K562 (cell line): ENCODE data around the gene MARS1. TPM values are rescaled to one million over a fixed set of nuclear protein-coding genes. Genes with fewer than 3 reads are reported as not detected.
"Not testable (repeated sequence)": the region's sequence is repeated elsewhere in the genome, so short reads cannot be mapped to it uniquely, and the experiment has no call there.

ENCODE experiments used
- ATAC-seq: fragments of 200-7000 bp; cut with Tn5 transposase; 3 replicates; pipeline ENCODE4 v1.9.1; 2020; ENCODE audit warnings: moderate library complexity
- BruUV-seq: library from RNA; stranded (reverse); fragments of 400-500 nt; replicated peaks from 2 replicates; lab custom pipeline; 2021; lab: Mats Ljungman, UMichigan
- CTCF ChIA-PET: fragments of 300-600 bp; formaldehyde crosslinking; extraction: SDS; loops from one replicate; lab custom pipeline; 2021; ENCODE audit warnings: low intra/inter-chr PET ratio; lab: Yijun Ruan, JAX
- POLR2A ChIA-PET: fragments of 300-600, 350-650 bp; sonication (Branson Sonifier 250); formaldehyde crosslinking; extraction: SDS; loops from one replicate; lab custom pipeline; 2021; ENCODE audit warnings: antibody characterized with exemption, inconsistent platforms; lab: Yijun Ruan, JAX
- DNase-seq, 4 experiments: peaks; one replicate each; pipeline versions ENCODE4 v3.0.0 to v3.0.0-alpha.2; 2011 to 2018; ENCODE audit warnings: low spot score in 3 of 4, mixed read lengths in 3 of 4; ENCODE audit errors: extremely low read depth in 1 of 4
- FAIRE-seq: peaks from 2 replicates; lab custom pipeline; 2011; peaks lifted over from hg19 to GRCh38; lab: Jason Lieb, UNC
- H2AFZ ChIP-seq: 2 replicates; pipeline ENCODE4 v1.6.0; 2011; ENCODE audit warnings: low read depth, low read length, control low read depth, inconsistent platforms
- H3K27ac ChIP-seq: fragments of 200-600 bp; 3 replicates; pipeline ENCODE4 v1.8.0; 2011; ENCODE audit warnings: low read depth, mild to moderate bottlenecking, control low read depth, inconsistent platforms, low read length, moderate library complexity, mixed read lengths; ENCODE audit errors: extremely low read depth
- H3K27me3 ChIP-seq, 2 experiments: fragments of 300-600 bp in 1 of 2; 2 replicates in 1 of 2; 3 replicates in 1 of 2; pipeline versions ENCODE4 v1.6.0 to v1.8.0; 2011; ENCODE audit warnings: inconsistent platforms in 2 of 2, low read length in 2 of 2, mild to moderate bottlenecking in 1 of 2, mixed read lengths in 1 of 2, moderate library complexity in 1 of 2; ENCODE audit not compliant: control insufficient read depth in 2 of 2, insufficient read depth in 2 of 2
- H3K36me3 ChIP-seq: fragments of 300-600 bp; 3 replicates; pipeline ENCODE4 v1.8.0; 2011; ENCODE audit warnings: mild to moderate bottlenecking, low read length, inconsistent platforms; ENCODE audit not compliant: control insufficient read depth, insufficient read depth
- H3K4me1 ChIP-seq, 2 experiments: fragments of 200-600 bp in 1 of 2; replicated peaks in 1 of 2; 2 replicates in 1 of 2; 3 replicates in 1 of 2; pipeline versions ENCODE4 v1.5.1 to v1.8.0; 2011; ENCODE audit warnings: inconsistent platforms in 2 of 2, low read length in 2 of 2, mild to moderate bottlenecking in 1 of 2, mixed read lengths in 1 of 2, moderate library complexity in 1 of 2; ENCODE audit not compliant: control insufficient read depth in 2 of 2, insufficient read depth in 2 of 2
- H3K4me2 ChIP-seq: 2 replicates; pipeline ENCODE4 v1.6.1; 2011; ENCODE audit warnings: low read length, control low read depth, inconsistent platforms, mixed read lengths; ENCODE audit not compliant: insufficient read depth
- H3K4me3 ChIP-seq: fragments of 200-600 bp; sonication (generic), shearing (Covaris generic); 2 replicates; pipeline ENCODE4 v1.5.1; 2016; ENCODE audit warnings: control low read depth, inconsistent platforms
- H3K79me2 ChIP-seq: fragments of 200-600 bp; 3 replicates; pipeline ENCODE4 v1.8.0; 2011; ENCODE audit warnings: low read length, inconsistent platforms; ENCODE audit not compliant: control insufficient read depth, insufficient read depth
- H3K9ac ChIP-seq, 2 experiments: 2 replicates each; pipeline versions ENCODE4 v1.6.0 to v1.6.1; 2011; ENCODE audit warnings: low read depth in 2 of 2, low read length in 2 of 2, control low read depth in 1 of 2, inconsistent platforms in 1 of 2, mild to moderate bottlenecking in 1 of 2, mixed read lengths in 1 of 2; ENCODE audit not compliant: insufficient read depth in 1 of 2
- H3K9me1 ChIP-seq: one replicate; pipeline ENCODE4 v1.6.0; 2011; ENCODE audit warnings: inconsistent platforms, mild to moderate bottlenecking, low read length, moderate library complexity; ENCODE audit not compliant: control insufficient read depth, insufficient read depth
- H3K9me3 ChIP-seq: replicated peaks from 2 replicates; pipeline ENCODE4 v1.5.1; 2011; ENCODE audit warnings: low read depth, low read length, inconsistent platforms; ENCODE audit not compliant: control insufficient read depth, insufficient read depth
- H4K20me1 ChIP-seq: replicated peaks from 2 replicates; pipeline ENCODE4 v1.6.1; 2011; ENCODE audit warnings: low read length, inconsistent platforms, mixed read lengths; ENCODE audit not compliant: control insufficient read depth, insufficient read depth
- AFF4 ChIP-seq: sonication (generic); formaldehyde crosslinking; IDR thresholded peaks from 2 replicates; pipeline ENCODE4 v1.8.0; 2023; ENCODE audit warnings: mild to moderate bottlenecking, missing genetic modification reagents
- MED1 ChIP-seq: sonication (generic); formaldehyde crosslinking; IDR thresholded peaks from 2 replicates; pipeline ENCODE4 v1.8.1; 2023; ENCODE audit warnings: missing genetic modification reagents, borderline replicate concordance
- NBN ChIP-seq: fragments of 450-650 bp; IDR thresholded peaks from 2 replicates; pipeline ENCODE4 v1.6.1; 2016; ENCODE audit warnings: low read depth, mild to moderate bottlenecking
- NFATC3 ChIP-seq: fragments of 450-650 bp; IDR thresholded peaks from 2 replicates; pipeline ENCODE4 v1.6.1; 2017; ENCODE audit warnings: mild to moderate bottlenecking
- NKRF ChIP-seq: fragments of 450-650 bp; IDR thresholded peaks from 2 replicates; pipeline ENCODE4 v1.6.1; 2016; ENCODE audit warnings: borderline replicate concordance
- PHB2 ChIP-seq: fragments of 450-650 bp; IDR thresholded peaks from 2 replicates; pipeline ENCODE4 v1.6.1; 2017; ENCODE audit warnings: low read depth
- POLR2A ChIP-seq: fragments of 450-650 bp; conservative IDR thresholded peaks from 2 replicates; pipeline ENCODE4 v1.6.1; 2016
- POLR2B ChIP-seq: fragments of 450-650 bp; IDR thresholded peaks from 2 replicates; pipeline ENCODE4 v1.6.1; 2018; ENCODE audit warnings: low read depth; ENCODE audit not compliant: partially characterized antibody
- PTTG1 ChIP-seq: fragments of 450-650 bp; IDR thresholded peaks from 2 replicates; pipeline ENCODE4 v1.6.1; 2016; ENCODE audit warnings: low read depth, mild to moderate bottlenecking, missing genetic modification characterization, missing compliant biosample characterization
- RBFOX2 ChIP-seq: fragments of 200-400 bp; formaldehyde crosslinking; IDR thresholded peaks from 2 replicates; pipeline ENCODE4 v1.6.1; 2017; ENCODE audit warnings: low read depth, mild to moderate bottlenecking, low read length, moderate library complexity
- RBM22 ChIP-seq: fragments of 200-400 bp; formaldehyde crosslinking; IDR thresholded peaks from 2 replicates; pipeline ENCODE4 v1.6.1; 2018; ENCODE audit warnings: low read length, low read depth; ENCODE audit not compliant: poor library complexity, severe bottlenecking
- SUPT5H ChIP-seq: fragments of 450-650 bp; IDR thresholded peaks from 2 replicates; pipeline ENCODE4 v1.6.1; 2016
- ZC3H4 ChIP-seq: sonication (generic); formaldehyde crosslinking; IDR thresholded peaks from 2 replicates; pipeline ENCODE4 v1.9.0; 2021; ENCODE audit warnings: missing genetic modification reagents, borderline replicate concordance
- WGBS: fragments of 100-300 bp; shearing (Covaris generic); methylation state at CpG from one replicate; pipeline ENCODE4 v1.1.6; 2016; ENCODE audit warnings: low coverage, mixed read lengths; ENCODE audit not compliant: insufficient coverage; ENCODE audit errors: missing lambda C conversion rate; 5-methylcytosine and 5-hydroxymethylcytosine counted together
- in situ Hi-C: fragments of 300-500 bp; cut with MboI; formaldehyde crosslinking; loops from 4 replicates; pipeline ENCODE4 v1.15.0; 2018; ENCODE audit warnings: inconsistent platforms, mixed read lengths
- intact Hi-C: fragments of 100-400 bp; cut with micrococcal nuclease; formaldehyde crosslinking; loops from 2 replicates; pipeline ENCODE4 v1.14.2; 2022
- polyA plus RNA-seq, 8 experiments: library from polyadenylated mRNA; depleted of rRNA in 4 of 8; stranded (reverse) in 5 of 8; unstranded in 3 of 8; fragments of >200 nt; fragmentation: Nextera tagmentation in 2 of 8; fragmentation: Illumina TruSeq in 1 of 8; extraction: Ambion mirVana in 2 of 8; extraction: Trizol in 1 of 8; gene quantifications; 2 replicates each; pipeline versions ENCODE4 v1.2.1 to v1.2.3, GENCODE V29; 2011 to 2014; ENCODE audit warnings: inconsistent platforms in 1 of 8, missing spikeins in 1 of 8
- total RNA-seq, 7 experiments: library from RNA; depleted of rRNA in 6 of 7; stranded (reverse); fragments of >200 nt in 6 of 7; fragmentation: Illumina TruSeq in 2 of 7; extraction: Trizol in 2 of 7; gene quantifications; 2 replicates each; pipeline versions ENCODE4 v1.2.1 to v1.2.3, GENCODE V29; 2011 to 2021; ENCODE audit warnings: low replicate concordance in 1 of 7
- TF ChIP-seq, protein P1 (sequence below), 2 experiments: fragments of 450-650 bp; IDR thresholded peaks; 2 replicates each; pipeline ENCODE4 v1.6.1; 2016

Gene MARS1
- total and polyA plus RNA-seq, 9 of the 15 experiments (the other 6 are each of a cell fraction or from before 2014, with no cell fraction given): 117 to 382 (median 220) TPM

- peaks cover 41% of the 10 kb centered on the region for H3K79me2 ChIP-seq
- H2AFZ ChIP-seq, H3K27me3 ChIP-seq, FAIRE-seq, in situ Hi-C loops, BruUV-seq, intact Hi-C loops, ATAC-seq, DNase-seq, CTCF ChIA-PET, H3K9me1 ChIP-seq, H3K9me3 ChIP-seq: not testable (repeated sequence)
- H3K4me1 ChIP-seq: peaks cover 19 to 32% of the 10 kb centered on the region in 2 experiments
- 90% methylated on average over 8 of the region's 10 CpGs for WGBS
- peaks cover 52% of the 10 kb centered on the region for H4K20me1 ChIP-seq
- POLR2A ChIA-PET: interaction anchor here (0.6 to 10.1 kb wide), 21 partner anchors 8 to 792 kb away, joined by 3 to 184 read pairs (median 4); partner anchors contain the start of genes B4GALNT1, DCTN2 and MARS1
- peak overlapping the region in 1 of 2 experiments; percentile 100; a peak in 1 of 4 replicates for H3K9ac ChIP-seq
- peak overlapping the region; percentile 86 for H3K4me3 ChIP-seq
- H3K4me2 ChIP-seq: peak overlapping the region; percentile 99
- TF ChIP-seq POLR2B (peak; percentile 55), NBN (0 out of 2 replicates have a peak, but pooled peaks have one; percentile 25), PTTG1 (0 out of 2 replicates have a peak, but pooled peaks have one; percentile 21), MED1 (CRISPR knock-in tag) (0 out of 2 replicates have a peak, but pooled peaks have one; percentile 49), RBM22 (peak; percentile 17), AFF4 (0 out of 2 replicates have a peak, but pooled peaks have one; percentile 5), RBFOX2 (0 out of 2 replicates have a peak, but pooled peaks have one; percentile 26), SUPT5H (peak; percentile 60), POLR2A (peak; percentile 23), NKRF (peak; percentile 25; the same call in 1 of the 2 replicates), PHB2 (0 out of 2 replicates have a peak, but pooled peaks have one; percentile 20), ZC3H4 (CRISPR knock-in tag) (peak; percentile 55; the same call in 1 of the 2 replicates), NFATC3 (peak; percentile 5; the same call in 1 of the 2 replicates)
- TF ChIP-seq, protein P1, sequence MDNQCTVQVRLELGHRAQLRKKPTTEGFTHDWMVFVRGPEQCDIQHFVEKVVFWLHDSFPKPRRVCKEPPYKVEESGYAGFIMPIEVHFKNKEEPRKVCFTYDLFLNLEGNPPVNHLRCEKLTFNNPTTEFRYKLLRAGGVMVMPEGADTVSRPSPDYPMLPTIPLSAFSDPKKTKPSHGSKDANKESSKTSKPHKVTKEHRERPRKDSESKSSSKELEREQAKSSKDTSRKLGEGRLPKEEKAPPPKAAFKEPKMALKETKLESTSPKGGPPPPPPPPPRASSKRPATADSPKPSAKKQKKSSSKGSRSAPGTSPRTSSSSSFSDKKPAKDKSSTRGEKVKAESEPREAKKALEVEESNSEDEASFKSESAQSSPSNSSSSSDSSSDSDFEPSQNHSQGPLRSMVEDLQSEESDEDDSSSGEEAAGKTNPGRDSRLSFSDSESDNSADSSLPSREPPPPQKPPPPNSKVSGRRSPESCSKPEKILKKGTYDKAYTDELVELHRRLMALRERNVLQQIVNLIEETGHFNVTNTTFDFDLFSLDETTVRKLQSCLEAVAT (IDR thresholded peaks at IDR 0.05): peak in 1 of 2 experiments; percentile 80; a peak in 3 of 4 replicates
- peak overlapping the region; percentile 99; the same call in 2 of the 3 replicates for H3K27ac ChIP-seq
- peaks cover 71% of the 10 kb centered on the region for H3K36me3 ChIP-seq
Measured at GRCh38 chr12:57517718-57518117, 29.9 kb downstream of the MARS1 start.
